Stimulated activated CD8-positive, alpha-beta memory T cell treated with anti-CD3 and anti-CD28 coated beads, Interleukin-4, amount 100 ng/mL, for 24 hours (primary cell): ENCODE results near the gene CYB5R3.
"Not testable (repeated sequence)": the region's sequence is repeated elsewhere in the genome, so short reads cannot be mapped to it uniquely, and the experiment has no call there.

Experiments
- DNase-seq: peaks from one replicate; pipeline ENCODE4 v3.0.0-alpha.2; 2020; ENCODE audit warnings: low read depth

CYB5R3 gene

GRCh38 chr22:42601879-42602465 is 47.2 kb downstream of the CYB5R3 start:
- DNase-seq: no peak

DNA sequence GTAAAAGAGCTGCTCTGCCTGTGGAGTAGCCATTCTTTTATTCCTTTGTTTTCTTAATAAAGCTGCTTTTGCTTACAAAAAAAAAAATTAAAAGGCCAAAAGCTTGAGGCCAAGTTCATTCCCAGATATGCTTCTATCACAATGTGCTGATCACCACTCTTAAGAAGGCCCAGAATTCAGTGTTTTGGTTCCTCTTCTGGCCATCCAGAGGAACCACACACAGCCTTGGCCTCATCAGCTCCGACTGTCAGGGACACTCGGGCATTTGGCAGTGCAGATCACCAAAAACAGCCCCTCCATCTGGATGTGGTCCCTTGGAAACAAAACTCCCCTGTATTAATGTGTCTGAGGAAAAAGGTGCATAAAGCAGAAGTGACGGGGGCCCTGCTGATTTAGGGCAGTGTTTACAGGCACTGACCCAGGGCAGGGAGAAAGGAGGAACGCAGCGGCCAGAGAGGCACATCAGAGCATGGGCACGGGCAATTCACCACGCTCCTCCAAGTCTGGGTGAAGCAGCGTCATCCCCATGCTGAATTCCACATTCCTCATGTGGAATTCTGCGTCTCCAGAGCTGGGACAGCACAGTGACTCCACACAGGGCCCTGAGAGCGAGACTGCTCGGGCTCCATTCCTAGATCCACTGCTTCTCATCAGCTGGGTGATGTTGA is 52.2 kb downstream of the CYB5R3 start:
- DNase-seq: no peak

DNA sequence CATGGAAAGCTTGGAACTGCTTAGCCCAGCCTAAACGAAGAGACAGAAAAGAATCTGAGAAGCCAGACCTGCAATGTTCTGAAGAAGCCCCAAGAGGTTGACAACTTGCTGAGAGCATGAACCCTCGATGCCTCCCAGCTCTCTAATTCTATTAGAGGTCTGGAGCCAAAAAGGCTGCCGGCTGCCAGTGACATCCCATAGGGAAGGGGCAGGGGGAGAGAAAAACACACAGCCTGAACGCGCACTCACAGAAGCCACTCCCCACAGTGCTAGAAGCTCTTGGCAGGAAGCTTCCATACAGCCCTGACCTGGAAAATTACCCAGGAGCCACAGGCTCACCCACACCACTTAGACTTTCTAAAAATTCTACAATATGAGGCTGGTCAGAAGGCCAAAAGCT is 52.9 kb downstream of the CYB5R3 start:
- DNase-seq: no peak

DNA sequence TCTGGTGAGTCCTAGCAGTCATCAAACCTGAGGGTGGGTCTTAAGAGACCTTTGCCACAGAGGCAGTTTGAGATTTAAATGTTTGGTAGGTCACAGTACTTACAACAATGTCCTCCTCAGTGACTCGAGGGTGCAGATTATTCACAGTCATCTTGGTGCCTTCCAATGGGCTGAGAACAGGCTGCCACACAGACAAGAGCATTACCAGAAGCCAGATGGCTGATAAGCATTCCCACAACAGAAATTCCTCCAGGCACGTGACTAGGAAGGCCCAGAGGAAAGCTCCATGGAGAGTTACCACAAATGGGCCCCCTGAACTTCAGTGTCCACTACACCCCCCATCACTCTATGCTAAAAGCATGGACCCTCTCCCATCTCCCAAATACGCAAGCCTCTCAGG is 53.8 kb downstream of the CYB5R3 start:
- DNase-seq: no peak

DNA sequence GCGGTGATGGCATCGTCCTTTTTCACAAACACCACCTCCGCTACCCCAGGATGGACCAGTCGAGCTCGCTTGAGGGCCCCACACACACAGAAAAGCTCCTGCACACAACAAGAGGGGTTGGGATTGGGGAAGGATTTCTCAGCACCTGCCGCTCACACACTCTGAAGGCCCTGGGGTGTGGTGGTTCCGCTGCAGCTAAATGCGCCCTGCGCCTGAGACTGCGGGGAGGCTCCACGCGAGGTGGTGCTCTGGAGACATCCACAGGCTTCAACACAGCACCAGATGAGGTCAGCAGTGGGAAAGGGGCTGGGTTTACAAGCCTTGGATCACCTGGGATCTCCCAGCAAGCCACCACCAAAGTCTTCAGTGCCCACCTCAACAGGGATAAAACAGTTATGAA is 57.2 kb downstream of the CYB5R3 start:
- DNase-seq: no peak

GRCh38 chr22:42587588-42588175 is 61.5 kb downstream of the CYB5R3 start:
- DNase-seq: no peak

DNA sequence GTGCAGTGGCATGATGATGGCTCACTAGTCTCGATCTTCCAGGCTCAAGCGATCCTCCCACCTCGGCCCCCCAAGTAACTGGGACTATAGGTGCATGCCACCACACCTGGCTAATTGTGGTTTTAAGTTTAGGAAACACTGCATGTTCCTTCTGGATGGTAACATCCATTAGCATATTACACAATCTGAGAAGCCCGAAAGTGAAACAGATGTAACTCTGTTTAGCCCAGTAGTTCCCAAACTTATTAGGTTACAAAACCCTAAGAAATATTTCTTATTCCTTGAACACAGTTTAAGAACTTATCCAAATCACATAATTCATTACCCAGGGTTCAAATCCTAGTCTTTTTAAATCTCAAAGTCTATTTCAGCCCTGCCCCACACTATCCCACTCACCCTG is 62.8 kb downstream of the CYB5R3 start:
- DNase-seq: no peak

- no peak for DNase-seq
These were observed 64.1 kb downstream of the CYB5R3 start for GRCh38 chr22:42585096-42585495.

- no peak for DNase-seq
These were observed 64.7 kb downstream of the CYB5R3 start for GRCh38 chr22:42584364-42584940.

GRCh38 chr22:42582987-42583386 is 66.2 kb downstream of the CYB5R3 start:
- DNase-seq: no peak

GRCh38 chr22:42581762-42582716 is 67.2 kb downstream of the CYB5R3 start:
- peak; percentile 81 for DNase-seq

DNA sequence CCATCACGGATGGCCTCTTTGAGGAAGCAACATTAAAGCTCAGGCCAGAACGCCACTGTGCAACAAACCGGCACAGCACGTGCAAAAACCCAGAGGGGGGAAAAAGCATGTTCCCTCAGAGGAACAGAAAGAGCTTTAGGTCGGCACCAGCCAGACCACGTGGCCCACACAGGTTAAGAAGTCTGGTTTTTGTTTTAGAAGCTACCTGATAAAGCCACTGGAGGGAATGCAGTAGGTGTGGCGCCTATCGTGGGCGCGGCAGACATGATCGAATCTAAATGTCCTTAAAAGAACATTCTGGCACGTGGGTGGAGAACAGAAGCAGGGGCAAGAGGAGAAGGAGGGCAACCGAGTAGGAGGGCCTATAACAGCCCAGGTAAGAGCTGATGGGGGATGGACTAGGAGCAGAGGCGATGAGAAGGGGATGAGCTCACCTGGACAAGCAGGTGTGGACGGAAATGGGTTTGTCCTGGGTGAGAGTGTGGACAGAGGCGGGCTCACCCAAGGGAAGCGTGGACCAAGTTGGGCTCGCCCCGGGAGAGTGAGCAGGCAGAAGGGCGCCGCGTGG is 67.9 kb downstream of the CYB5R3 start:
- DNase-seq: not testable (repeated sequence)

GRCh38 chr22:42580040-42580439 is 69.2 kb downstream of the CYB5R3 start:
- not testable (repeated sequence) for DNase-seq

- DNase-seq: no peak
These were observed 71.5 kb downstream of the CYB5R3 start for GRCh38 chr22:42577623-42578240.

DNA sequence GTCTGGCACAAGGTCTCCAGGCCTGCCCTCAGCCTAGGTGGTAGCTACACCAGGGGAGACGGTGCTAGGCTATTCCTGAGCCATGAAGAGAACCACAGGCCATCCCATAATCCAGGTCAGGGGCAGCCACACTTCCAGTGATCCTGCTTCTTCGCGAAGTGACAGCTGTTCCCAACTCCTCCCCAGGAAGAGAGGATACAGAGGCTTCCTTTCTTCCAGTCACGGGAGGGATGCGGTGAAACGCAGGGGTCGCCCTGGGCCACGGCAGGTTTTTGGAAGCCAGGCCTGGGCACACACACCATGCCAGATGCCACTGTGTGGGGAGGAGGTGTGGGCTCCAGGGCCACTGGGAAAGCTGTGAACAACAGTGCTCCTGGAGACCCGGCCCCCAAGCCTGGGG is 72.1 kb downstream of the CYB5R3 start:
- not testable (repeated sequence) for DNase-seq

- not testable (repeated sequence) for DNase-seq
These were observed 73.1 kb downstream of the CYB5R3 start for GRCh38 chr22:42575996-42576574.

DNA sequence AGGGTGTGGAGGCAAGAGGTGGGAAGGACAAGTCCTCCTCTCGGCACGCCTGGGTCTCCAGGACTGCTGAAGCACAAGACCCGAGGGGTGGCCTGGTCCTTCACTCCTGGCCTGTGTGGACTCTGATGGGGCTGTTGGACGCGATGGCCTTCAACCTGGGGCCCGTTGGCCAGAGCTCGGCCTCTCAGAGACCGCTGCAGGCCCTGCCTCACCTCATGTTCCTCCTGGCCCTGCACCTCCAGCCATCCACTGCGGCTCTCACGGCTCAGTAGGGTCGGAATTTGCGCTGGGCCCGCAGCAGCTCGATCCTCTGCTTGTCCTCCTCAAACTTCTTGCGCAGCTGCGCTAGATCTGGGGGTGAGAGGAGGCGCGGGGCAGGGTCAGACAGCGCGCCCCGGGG is 74.7 kb downstream of the CYB5R3 start:
- DNase-seq: not testable (repeated sequence)

- not testable (repeated sequence) for DNase-seq
These were observed 75.1 kb downstream of the CYB5R3 start for GRCh38 chr22:42574046-42574445.

DNA sequence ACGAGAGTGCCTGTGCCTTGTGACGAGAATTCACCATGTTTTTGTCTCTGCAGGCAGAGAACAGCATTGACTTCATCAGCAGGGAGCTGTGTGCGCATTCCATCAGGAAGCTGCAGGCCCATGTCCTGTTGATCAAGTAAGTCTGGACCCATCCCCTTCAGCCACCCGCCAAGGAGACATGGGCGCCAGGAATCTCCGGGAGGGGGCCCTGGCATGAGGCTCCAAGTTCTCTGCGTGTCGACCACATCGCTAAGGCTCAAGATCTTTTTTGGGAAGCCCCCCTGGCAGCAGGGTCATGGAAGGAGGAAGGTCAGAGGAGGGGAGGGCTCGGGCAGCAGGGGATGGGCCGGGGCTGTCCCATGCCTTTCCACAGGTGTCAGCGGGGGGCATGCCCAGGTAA is 78.1 kb downstream of the CYB5R3 start:
- DNase-seq: not testable (repeated sequence)

DNA sequence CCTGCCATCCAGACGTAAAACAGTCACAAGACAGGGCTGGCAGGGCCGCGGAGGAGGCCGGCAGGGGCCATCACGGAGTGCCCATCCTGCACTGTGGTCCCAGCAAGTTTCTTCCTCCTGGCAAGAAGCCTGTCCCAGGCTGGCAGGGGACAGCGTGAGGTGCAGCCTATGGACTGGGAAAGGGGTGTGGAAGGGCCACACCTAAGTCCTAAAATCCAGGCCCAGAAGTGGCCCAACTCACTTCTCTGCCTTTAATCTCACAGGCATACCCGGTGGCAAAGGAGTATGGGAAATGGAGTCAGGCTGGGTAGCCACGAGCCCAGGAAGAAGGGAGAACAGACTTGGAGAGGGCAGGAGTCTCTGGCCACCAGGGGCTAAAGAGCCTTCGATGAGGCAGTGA is 78.6 kb downstream of the CYB5R3 start:
- not testable (repeated sequence) for DNase-seq

DNA sequence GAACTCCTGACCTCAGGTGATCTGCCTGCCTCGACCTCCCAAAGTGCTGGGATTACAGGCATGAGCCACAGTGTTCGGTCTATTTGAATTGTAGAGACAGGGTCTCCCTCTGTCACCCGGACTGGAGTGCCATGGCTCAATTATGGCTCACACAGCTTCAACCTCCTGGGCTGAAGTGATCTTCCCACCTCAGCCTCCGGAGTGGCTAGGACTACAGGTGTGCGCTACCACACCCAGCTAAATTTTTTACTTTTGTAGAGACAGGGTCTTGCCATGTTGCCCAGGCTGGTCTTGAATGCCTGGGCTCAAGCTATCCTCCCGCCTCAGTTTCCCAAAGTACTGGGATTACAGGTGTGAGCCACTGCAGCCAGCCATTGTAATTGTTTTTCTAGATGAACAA is 81.2 kb downstream of the CYB5R3 start:
- DNase-seq: not testable (repeated sequence)
